22Rv1 (cell line): ENCODE results near the gene WFDC8.

Source experiments
- ZFX ChIP-seq: fragments of 450-650 bp; IDR thresholded peaks from 2 replicates; pipeline ENCODE4 v1.6.1; 2017; ENCODE audit warnings: antibody characterized with exemption, borderline replicate concordance
- TF ChIP-seq, protein P1 (sequence below): fragments of 450-650 bp; IDR thresholded peaks from 2 replicates; pipeline ENCODE4 v1.5.1; 2017; ENCODE audit warnings: mild to moderate bottlenecking

DNA sequence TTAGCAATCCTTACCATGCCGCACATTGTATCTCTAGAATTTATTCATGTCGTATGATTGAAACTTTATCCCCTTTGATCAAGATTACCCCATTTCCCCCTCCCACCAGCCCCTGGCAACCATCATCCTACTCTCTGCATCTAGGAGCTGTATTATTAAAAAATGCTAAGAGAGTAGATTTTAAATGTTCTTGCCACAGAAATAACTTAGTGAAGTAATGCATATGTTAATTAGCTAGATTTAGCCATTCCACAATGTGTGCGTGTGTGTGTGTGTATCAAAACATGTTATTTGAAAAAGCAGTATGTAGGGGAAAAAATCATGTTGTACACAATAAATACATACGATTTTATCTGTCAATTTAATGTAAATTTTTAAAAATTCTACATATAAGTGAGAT lies 51.8 kb downstream of the WFDC8 start:
- TF ChIP-seq, protein P1, sequence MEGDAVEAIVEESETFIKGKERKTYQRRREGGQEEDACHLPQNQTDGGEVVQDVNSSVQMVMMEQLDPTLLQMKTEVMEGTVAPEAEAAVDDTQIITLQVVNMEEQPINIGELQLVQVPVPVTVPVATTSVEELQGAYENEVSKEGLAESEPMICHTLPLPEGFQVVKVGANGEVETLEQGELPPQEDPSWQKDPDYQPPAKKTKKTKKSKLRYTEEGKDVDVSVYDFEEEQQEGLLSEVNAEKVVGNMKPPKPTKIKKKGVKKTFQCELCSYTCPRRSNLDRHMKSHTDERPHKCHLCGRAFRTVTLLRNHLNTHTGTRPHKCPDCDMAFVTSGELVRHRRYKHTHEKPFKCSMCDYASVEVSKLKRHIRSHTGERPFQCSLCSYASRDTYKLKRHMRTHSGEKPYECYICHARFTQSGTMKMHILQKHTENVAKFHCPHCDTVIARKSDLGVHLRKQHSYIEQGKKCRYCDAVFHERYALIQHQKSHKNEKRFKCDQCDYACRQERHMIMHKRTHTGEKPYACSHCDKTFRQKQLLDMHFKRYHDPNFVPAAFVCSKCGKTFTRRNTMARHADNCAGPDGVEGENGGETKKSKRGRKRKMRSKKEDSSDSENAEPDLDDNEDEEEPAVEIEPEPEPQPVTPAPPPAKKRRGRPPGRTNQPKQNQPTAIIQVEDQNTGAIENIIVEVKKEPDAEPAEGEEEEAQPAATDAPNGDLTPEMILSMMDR: no peak
- TF ChIP-seq ZFX: no peak
